HEK293 (cell line): ENCODE measurements around the gene TMEM232.

Experiments
- CTCF ChIA-PET: fragments of 350-600 bp; formaldehyde crosslinking; extraction: SDS; loops from one replicate; lab custom pipeline; 2021; ENCODE audit warnings: antibody characterized with exemption; lab: Yijun Ruan, JAX
- POLR2A ChIA-PET: fragments of 300-600 bp; formaldehyde crosslinking; extraction: SDS; loops from one replicate; lab custom pipeline; 2020; ENCODE audit warnings: antibody characterized with exemption, inconsistent platforms; lab: Yijun Ruan, JAX
- H3K27ac ChIP-seq: fragments of 200-500 bp; sonication (Bioruptor generic); 2 replicates; pipeline ENCODE4 v1.5.1; 2014; ENCODE audit warnings: low read depth, low read length, control low read depth, inconsistent platforms; ENCODE audit errors: extremely low read depth
- H3K36me3 ChIP-seq, 2 experiments: fragments of 200-500 bp in 1 of 2; sonication (Bioruptor generic) in 1 of 2; 1 replicate in 1 of 2; 2 replicates in 1 of 2; pipeline ENCODE4 v1.5.1; 2014 to 2017; ENCODE audit warnings: inconsistent platforms in 2 of 2, low read length in 2 of 2; ENCODE audit not compliant: control insufficient read depth in 2 of 2, insufficient read depth in 1 of 2
- H3K4me1 ChIP-seq: fragments of 200-500 bp; sonication (Bioruptor generic); 2 replicates; pipeline ENCODE4 v1.5.1; 2014; ENCODE audit warnings: mild to moderate bottlenecking, low read length, inconsistent platforms; ENCODE audit not compliant: control insufficient read depth, insufficient read depth
- H3K4me3 ChIP-seq: 2 replicates; pipeline ENCODE4 v1.5.1; 2011; ENCODE audit warnings: low read depth, mild to moderate bottlenecking, control low read depth, low read length, moderate library complexity
- H3K9me3 ChIP-seq: fragments of 200-500 bp; sonication (Bioruptor generic); 2 replicates; pipeline ENCODE4 v1.5.1; 2014; ENCODE audit warnings: low read depth, low read length, inconsistent platforms; ENCODE audit not compliant: control insufficient read depth, insufficient read depth
- EGR2 ChIP-seq: fragments of 450-650 bp; formaldehyde crosslinking; IDR thresholded peaks from 2 replicates; pipeline ENCODE4 v1.5.1; 2016; ENCODE audit warnings: low read depth, missing biosample characterization, missing genetic modification characterization
- HOXA7 ChIP-seq: sonication (generic); formaldehyde crosslinking; IDR thresholded peaks from 2 replicates; pipeline ENCODE4 v1.8.1; 2022; ENCODE audit warnings: missing genetic modification reagents, borderline replicate concordance
- TCF7L2 ChIP-seq: IDR thresholded peaks from 2 replicates; pipeline ENCODE4 v1.6.1; 2011; ENCODE audit warnings: low read depth, mild to moderate bottlenecking, inconsistent platforms, low read length, moderate library complexity, borderline replicate concordance
- ZBTB21 ChIP-seq: fragments of 450-650 bp; formaldehyde crosslinking; IDR thresholded peaks from 2 replicates; pipeline ENCODE4 v1.5.1; 2017; ENCODE audit warnings: missing biosample characterization, missing genetic modification characterization
- ZEB2 ChIP-seq: fragments of 450-650 bp; formaldehyde crosslinking; IDR thresholded peaks from 2 replicates; pipeline ENCODE4 v1.5.1; 2016; ENCODE audit warnings: missing biosample characterization, missing genetic modification characterization
- ZNF121 ChIP-seq: fragments of 450-650 bp; formaldehyde crosslinking; IDR thresholded peaks from 2 replicates; pipeline ENCODE4 v1.5.1; 2016; ENCODE audit warnings: missing biosample characterization, missing genetic modification characterization
- ZNF138 ChIP-seq: fragments of 450-650 bp; formaldehyde crosslinking; IDR thresholded peaks from 2 replicates; pipeline ENCODE4 v1.5.1; 2016; ENCODE audit warnings: missing biosample characterization, missing genetic modification characterization, borderline replicate concordance
- ZNF155 ChIP-seq: fragments of 450-650 bp; formaldehyde crosslinking; IDR thresholded peaks from 2 replicates; pipeline ENCODE4 v1.5.1; 2016; ENCODE audit warnings: missing biosample characterization, missing genetic modification characterization
- ZNF157 ChIP-seq: fragments of 450-650 bp; formaldehyde crosslinking; IDR thresholded peaks from 2 replicates; pipeline ENCODE4 v1.5.1; 2016; ENCODE audit warnings: missing biosample characterization, missing genetic modification characterization
- ZNF311 ChIP-seq: fragments of 450-650 bp; formaldehyde crosslinking; IDR thresholded peaks from 2 replicates; pipeline ENCODE4 v1.5.1; 2017; ENCODE audit warnings: missing biosample characterization, missing genetic modification characterization, borderline replicate concordance
- ZNF37A ChIP-seq: fragments of 450-650 bp; IDR thresholded peaks from 2 replicates; pipeline ENCODE4 v1.5.1; 2018; ENCODE audit warnings: missing biosample characterization, missing genetic modification characterization
- ZNF530 ChIP-seq: fragments of 450-650 bp; formaldehyde crosslinking; IDR thresholded peaks from 2 replicates; pipeline ENCODE4 v1.5.1; 2016; ENCODE audit warnings: low read depth, missing biosample characterization, missing genetic modification characterization
- ZNF555 ChIP-seq: fragments of 450-650 bp; formaldehyde crosslinking; conservative IDR thresholded peaks from 2 replicates; pipeline ENCODE4 v1.5.1; 2017; ENCODE audit warnings: missing biosample characterization, mild to moderate bottlenecking, missing genetic modification characterization, inconsistent platforms
- ZNF701 ChIP-seq: fragments of 450-650 bp; formaldehyde crosslinking; IDR thresholded peaks from 2 replicates; pipeline ENCODE4 v1.5.1; 2016; ENCODE audit warnings: missing biosample characterization, missing genetic modification characterization
- ZNF707 ChIP-seq: fragments of 450-650 bp; formaldehyde crosslinking; IDR thresholded peaks from 2 replicates; pipeline ENCODE4 v1.5.1; 2016; ENCODE audit warnings: missing biosample characterization, missing genetic modification characterization
- TF ChIP-seq, protein P1 (sequence below): fragments of 450-650 bp; formaldehyde crosslinking; IDR thresholded peaks from 2 replicates; pipeline ENCODE4 v1.5.1; 2016; ENCODE audit warnings: missing biosample characterization, missing genetic modification characterization
- TF ChIP-seq, protein P2 (sequence below): fragments of 450-650 bp; formaldehyde crosslinking; IDR thresholded peaks from 2 replicates; pipeline ENCODE4 v1.5.1; 2016; ENCODE audit warnings: missing biosample characterization, missing genetic modification characterization
- TF ChIP-seq, protein P3 (sequence below): fragments of 450-650 bp; IDR thresholded peaks from 2 replicates; pipeline ENCODE4 v1.5.1; 2018; ENCODE audit warnings: missing biosample characterization, mild to moderate bottlenecking, missing genetic modification characterization
- TF ChIP-seq, protein P4 (sequence below): fragments of 450-650 bp; formaldehyde crosslinking; IDR thresholded peaks from 2 replicates; pipeline ENCODE4 v1.5.1; 2016; ENCODE audit warnings: missing biosample characterization, missing genetic modification characterization
- TF ChIP-seq, protein P5 (sequence below): fragments of 450-650 bp; formaldehyde crosslinking; conservative IDR thresholded peaks from 2 replicates; pipeline ENCODE4 v1.5.1; 2016; ENCODE audit warnings: low read depth, missing biosample characterization, missing genetic modification characterization

Gene TMEM232

DNA sequence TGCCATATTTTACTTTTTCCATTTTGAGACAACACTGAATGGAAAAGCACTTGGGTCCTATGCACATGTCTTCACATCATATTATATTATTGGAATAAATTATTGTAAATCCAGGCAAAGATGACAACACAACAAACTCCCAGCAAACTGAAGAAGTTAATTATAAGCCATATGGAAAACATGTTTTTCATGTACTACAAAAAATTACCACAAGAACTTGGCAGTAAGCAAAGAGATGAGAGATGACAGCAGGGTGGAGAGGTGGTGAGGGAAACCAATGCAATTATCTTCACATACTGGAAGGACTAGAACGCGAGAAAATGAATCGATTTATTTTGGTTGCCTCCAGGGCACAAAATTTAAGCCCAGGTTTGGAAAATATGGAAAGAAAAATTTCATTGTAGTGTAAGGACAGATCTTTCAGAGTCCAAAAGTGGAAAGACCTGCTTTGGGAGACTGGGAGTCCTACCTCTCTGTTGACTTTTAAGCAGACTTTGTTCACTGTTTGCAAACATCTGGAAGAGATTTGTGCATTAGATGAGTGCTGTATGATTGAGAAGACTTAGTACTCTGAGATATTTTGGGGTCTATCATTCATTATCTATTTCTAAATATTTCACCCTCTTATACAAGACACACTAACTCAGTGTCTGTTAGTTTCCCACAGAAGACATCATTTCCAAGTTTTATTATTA is 138.0 kb downstream of the TMEM232 start:
- POLR2A ChIA-PET: no interaction called here
- no peaks in the 10 kb centered on the region for H3K36me3 ChIP-seq
- H3K4me1 ChIP-seq: no peaks in the 10 kb centered on the region
- H3K27ac ChIP-seq: no peak overlapping the region
- H3K4me3 ChIP-seq: no peak overlapping the region
- no peaks in the 10 kb centered on the region for H3K9me3 ChIP-seq
- TF ChIP-seq ZNF138 (tag by site-specific recombination) (no peak), ZNF155 (no peak), ZNF157 (tag by site-specific recombination) (no peak), ZEB2 (tag by site-specific recombination) (no peak), ZNF121 (tag by site-specific recombination) (no peak), ZNF555 (tag by site-specific recombination) (no peak), ZNF707 (tag by site-specific recombination) (no peak), EGR2 (tag by site-specific recombination) (no peak), ZBTB21 (tag by site-specific recombination) (no peak)
- TF ChIP-seq, protein P1, sequence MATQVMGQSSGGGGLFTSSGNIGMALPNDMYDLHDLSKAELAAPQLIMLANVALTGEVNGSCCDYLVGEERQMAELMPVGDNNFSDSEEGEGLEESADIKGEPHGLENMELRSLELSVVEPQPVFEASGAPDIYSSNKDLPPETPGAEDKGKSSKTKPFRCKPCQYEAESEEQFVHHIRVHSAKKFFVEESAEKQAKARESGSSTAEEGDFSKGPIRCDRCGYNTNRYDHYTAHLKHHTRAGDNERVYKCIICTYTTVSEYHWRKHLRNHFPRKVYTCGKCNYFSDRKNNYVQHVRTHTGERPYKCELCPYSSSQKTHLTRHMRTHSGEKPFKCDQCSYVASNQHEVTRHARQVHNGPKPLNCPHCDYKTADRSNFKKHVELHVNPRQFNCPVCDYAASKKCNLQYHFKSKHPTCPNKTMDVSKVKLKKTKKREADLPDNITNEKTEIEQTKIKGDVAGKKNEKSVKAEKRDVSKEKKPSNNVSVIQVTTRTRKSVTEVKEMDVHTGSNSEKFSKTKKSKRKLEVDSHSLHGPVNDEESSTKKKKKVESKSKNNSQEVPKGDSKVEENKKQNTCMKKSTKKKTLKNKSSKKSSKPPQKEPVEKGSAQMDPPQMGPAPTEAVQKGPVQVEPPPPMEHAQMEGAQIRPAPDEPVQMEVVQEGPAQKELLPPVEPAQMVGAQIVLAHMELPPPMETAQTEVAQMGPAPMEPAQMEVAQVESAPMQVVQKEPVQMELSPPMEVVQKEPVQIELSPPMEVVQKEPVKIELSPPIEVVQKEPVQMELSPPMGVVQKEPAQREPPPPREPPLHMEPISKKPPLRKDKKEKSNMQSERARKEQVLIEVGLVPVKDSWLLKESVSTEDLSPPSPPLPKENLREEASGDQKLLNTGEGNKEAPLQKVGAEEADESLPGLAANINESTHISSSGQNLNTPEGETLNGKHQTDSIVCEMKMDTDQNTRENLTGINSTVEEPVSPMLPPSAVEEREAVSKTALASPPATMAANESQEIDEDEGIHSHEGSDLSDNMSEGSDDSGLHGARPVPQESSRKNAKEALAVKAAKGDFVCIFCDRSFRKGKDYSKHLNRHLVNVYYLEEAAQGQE (tag by site-specific recombination): no peak
- CTCF ChIA-PET: interaction anchor here (0.7 to 1.9 kb wide), 2 partner anchors 147 to 784 kb away, joined by 3 to 9 read pairs; no protein-coding TSS in a partner anchor

DNA sequence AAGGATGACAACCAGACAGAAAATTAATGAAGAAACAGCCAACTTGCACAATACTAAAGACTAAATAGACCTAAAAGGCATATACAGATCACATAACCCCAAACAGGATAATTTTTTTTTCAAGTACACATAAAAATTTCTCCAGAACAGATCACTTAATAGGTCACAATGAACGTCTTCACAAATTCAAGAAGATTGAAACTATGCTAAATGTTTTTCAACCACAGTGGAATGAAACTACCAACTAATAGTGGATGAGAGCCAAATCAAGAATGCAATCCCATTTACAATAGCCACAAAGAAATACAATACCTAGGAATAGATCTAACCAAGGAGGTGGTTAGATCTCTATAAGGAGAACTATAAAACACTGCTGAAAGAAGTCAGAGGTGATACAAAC is 145.8 kb downstream of the TMEM232 start:
- Histone ChIP-seq H3K4me3 (no peak overlapping the region), H3K36me3 (no peaks in the 10 kb centered on the region)
- CTCF ChIA-PET: no interaction called here
- TF ChIP-seq, protein P2, sequence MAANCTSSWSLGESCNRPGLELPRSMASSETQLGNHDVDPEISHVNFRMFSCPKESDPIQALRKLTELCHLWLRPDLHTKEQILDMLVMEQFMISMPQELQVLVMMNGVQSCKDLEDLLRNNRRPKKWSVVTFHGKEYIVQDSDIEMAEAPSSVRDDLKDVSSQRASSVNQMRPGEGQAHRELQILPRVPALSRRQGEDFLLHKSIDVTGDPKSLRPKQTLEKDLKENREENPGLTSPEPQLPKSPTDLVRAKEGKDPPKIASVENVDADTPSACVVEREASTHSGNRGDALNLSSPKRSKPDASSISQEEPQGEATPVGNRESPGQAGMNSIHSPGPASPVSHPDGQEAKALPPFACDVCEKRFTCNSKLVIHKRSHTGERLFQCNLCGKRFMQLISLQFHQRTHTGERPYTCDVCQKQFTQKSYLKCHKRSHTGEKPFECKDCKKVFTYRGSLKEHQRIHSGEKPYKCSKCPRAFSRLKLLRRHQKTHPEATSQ: no peak
- TF ChIP-seq ZNF530 (no peak), HOXA7 (CRISPR knock-in tag) (no peak), ZNF37A (tag by site-specific recombination) (no peak), ZNF701 (tag by site-specific recombination) (no peak), TCF7L2 (no peak), ZNF311 (tag by site-specific recombination) (no peak), ZNF138 (tag by site-specific recombination) (no peak)
- TF ChIP-seq, protein P3, sequence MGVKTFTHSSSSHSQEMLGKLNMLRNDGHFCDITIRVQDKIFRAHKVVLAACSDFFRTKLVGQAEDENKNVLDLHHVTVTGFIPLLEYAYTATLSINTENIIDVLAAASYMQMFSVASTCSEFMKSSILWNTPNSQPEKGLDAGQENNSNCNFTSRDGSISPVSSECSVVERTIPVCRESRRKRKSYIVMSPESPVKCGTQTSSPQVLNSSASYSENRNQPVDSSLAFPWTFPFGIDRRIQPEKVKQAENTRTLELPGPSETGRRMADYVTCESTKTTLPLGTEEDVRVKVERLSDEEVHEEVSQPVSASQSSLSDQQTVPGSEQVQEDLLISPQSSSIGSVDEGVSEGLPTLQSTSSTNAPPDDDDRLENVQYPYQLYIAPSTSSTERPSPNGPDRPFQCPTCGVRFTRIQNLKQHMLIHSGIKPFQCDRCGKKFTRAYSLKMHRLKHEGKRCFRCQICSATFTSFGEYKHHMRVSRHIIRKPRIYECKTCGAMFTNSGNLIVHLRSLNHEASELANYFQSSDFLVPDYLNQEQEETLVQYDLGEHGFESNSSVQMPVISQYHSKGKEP (tag by site-specific recombination): no peak
- TF ChIP-seq, protein P4, sequence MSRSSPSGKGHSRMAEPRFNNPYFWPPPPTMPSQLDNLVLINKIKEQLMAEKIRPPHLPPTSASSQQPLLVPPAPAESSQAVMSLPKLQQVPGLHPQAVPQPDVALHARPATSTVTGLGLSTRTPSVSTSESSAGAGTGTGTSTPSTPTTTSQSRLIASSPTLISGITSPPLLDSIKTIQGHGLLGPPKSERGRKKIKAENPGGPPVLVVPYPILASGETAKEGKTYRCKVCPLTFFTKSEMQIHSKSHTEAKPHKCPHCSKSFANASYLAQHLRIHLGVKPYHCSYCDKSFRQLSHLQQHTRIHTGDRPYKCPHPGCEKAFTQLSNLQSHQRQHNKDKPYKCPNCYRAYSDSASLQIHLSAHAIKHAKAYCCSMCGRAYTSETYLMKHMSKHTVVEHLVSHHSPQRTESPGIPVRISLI (tag by site-specific recombination): no peak
- TF ChIP-seq, protein P5, sequence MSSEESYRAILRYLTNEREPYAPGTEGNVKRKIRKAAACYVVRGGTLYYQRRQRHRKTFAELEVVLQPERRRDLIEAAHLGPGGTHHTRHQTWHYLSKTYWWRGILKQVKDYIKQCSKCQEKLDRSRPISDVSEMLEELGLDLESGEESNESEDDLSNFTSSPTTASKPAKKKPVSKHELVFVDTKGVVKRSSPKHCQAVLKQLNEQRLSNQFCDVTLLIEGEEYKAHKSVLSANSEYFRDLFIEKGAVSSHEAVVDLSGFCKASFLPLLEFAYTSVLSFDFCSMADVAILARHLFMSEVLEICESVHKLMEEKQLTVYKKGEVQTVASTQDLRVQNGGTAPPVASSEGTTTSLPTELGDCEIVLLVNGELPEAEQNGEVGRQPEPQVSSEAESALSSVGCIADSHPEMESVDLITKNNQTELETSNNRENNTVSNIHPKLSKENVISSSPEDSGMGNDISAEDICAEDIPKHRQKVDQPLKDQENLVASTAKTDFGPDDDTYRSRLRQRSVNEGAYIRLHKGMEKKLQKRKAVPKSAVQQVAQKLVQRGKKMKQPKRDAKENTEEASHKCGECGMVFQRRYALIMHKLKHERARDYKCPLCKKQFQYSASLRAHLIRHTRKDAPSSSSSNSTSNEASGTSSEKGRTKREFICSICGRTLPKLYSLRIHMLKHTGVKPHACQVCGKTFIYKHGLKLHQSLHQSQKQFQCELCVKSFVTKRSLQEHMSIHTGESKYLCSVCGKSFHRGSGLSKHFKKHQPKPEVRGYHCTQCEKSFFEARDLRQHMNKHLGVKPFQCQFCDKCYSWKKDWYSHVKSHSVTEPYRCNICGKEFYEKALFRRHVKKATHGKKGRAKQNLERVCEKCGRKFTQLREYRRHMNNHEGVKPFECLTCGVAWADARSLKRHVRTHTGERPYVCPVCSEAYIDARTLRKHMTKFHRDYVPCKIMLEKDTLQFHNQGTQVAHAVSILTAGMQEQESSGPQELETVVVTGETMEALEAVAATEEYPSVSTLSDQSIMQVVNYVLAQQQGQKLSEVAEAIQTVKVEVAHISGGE (tag by site-specific recombination): no peak

More for the DNA sequence above, 145.8 kb downstream of the TMEM232 start:
- POLR2A ChIA-PET: no interaction called here
- no peaks in the 10 kb centered on the region for H3K4me1 ChIP-seq
- H3K27ac ChIP-seq: no peak overlapping the region
- no peaks in the 10 kb centered on the region for H3K9me3 ChIP-seq
